Stimulated activated CD8-positive, alpha-beta memory T cell treated with anti-CD3 and anti-CD28 coated beads, Interleukin-4, amount 100 ng/mL, for 4 hours (primary cell): ENCODE measurements around the gene GINS1.
A peak's percentile ranks its signal among the peaks of the same experiment; 100 is the strongest.
"Not testable (repeated sequence)": the region's sequence is repeated elsewhere in the genome, so short reads cannot be mapped to it uniquely, and the experiment has no call there.

ENCODE experiments used
- DNase-seq, 2 donors: peaks; one replicate each; pipeline ENCODE4 v3.0.0-alpha.2; 2020; ENCODE audit warnings: low read depth in 2 of 2, low spot score in 1 of 2

The GINS1 gene

GRCh38 chr20:25389858-25390537, 17.5 kb upstream of the GINS1 start:
- peak in 1 of 2 donors; percentile 8 for DNase-seq

GRCh38 chr20:25390538-25391528, 16.6 kb upstream of the GINS1 start, which contains the start of gene ABHD12:
Gene ABHD12 (minus strand): TSS chr20:25390835. CDS start chr20:25390703, 132 bp downstream.
- peak; percentile 85 to 90 for DNase-seq

- DNase-seq, result no peak
Measured at GRCh38 chr20:25394276-25394675, 13.2 kb upstream of the GINS1 start.

GRCh38 chr20:25394996-25395395, 12.5 kb upstream of the GINS1 start:
- DNase-seq, result no peak

- no peak for DNase-seq
Measured at GRCh38 chr20:25397096-25397495, 10.4 kb upstream of the GINS1 start.

GRCh38 chr20:25397821-25398220, 9.7 kb upstream of the GINS1 start:
- no peak for DNase-seq

- DNase-seq, result no peak
Measured at GRCh38 chr20:25398376-25399036, 9.0 kb upstream of the GINS1 start.

- DNase-seq, result no peak
Measured at GRCh38 chr20:25399037-25399430, 8.4 kb upstream of the GINS1 start.

- DNase-seq, result not testable (repeated sequence)
Measured at GRCh38 chr20:25400291-25400732, 7.2 kb upstream of the GINS1 start.

- no peak for DNase-seq
Measured at GRCh38 chr20:25402583-25402982, 4.9 kb upstream of the GINS1 start.

- no peak for DNase-seq
Measured at GRCh38 chr20:25408170-25408547, 686 bp downstream of the GINS1 start.

GRCh38 chr20:25408890-25409289, 1.4 kb downstream of the GINS1 start:
- no peak for DNase-seq

- no peak for DNase-seq
Measured at GRCh38 chr20:25418776-25419175, 11.3 kb downstream of the GINS1 start.

GRCh38 chr20:25421102-25421501, 13.6 kb downstream of the GINS1 start:
- DNase-seq, result no peak

- DNase-seq, result no peak
Measured at GRCh38 chr20:25422032-25422431, 14.6 kb downstream of the GINS1 start.

GRCh38 chr20:25424536-25424935, 17.1 kb downstream of the GINS1 start:
- DNase-seq, result no peak

GRCh38 chr20:25437153-25437581, 29.7 kb downstream of the GINS1 start:
- DNase-seq, result no peak

- no peak for DNase-seq
Measured at GRCh38 chr20:25439328-25439727, 31.9 kb downstream of the GINS1 start.

GRCh38 chr20:25444556-25444955, 37.1 kb downstream of the GINS1 start:
- DNase-seq, result no peak

GRCh38 chr20:25447671-25448070, 40.2 kb downstream of the GINS1 start:
- DNase-seq, result no peak

- DNase-seq, result no peak
Measured at GRCh38 chr20:25452333-25452732, 44.9 kb downstream of the GINS1 start.
